ENCODE measurements around the gene FAM107B. TPM values are rescaled to one million over a fixed set of nuclear protein-coding genes. Genes with fewer than 3 reads are reported as not detected.

The FAM107B gene
- total and polyA plus RNA-seq, 2 of the 13 experiments (the other 11 are each of a cell fraction or from before 2014, with no cell fraction given) = 15.7 to 24.8 TPM

GRCh38 chr10:14717552-14717951 is 57.1 kb downstream of the FAM107B start:
- no peak for FAIRE-seq
- POLR2A ChIA-PET = no interaction called here

More at GRCh38 chr10:14717552-14717951, 57.1 kb downstream of the FAM107B start:
- no peaks in the 10 kb centered on the region for H3K9me3 ChIP-seq (ENCODE audit: low read length)
- ATAC-seq (no peak), DNase-seq (ENCODE audit: low spot score) (no peak)
- intact Hi-C loops (cut with micrococcal nuclease; ENCODE audit: unreplicated experiment) = no loop called here
- BruUV-seq (replicated peaks) = no TSS peak
- peaks cover 0 to 8% of the 10 kb centered on the region in 2 experiments; a peak in 1 of 5 replicates for H3K27me3 ChIP-seq (ENCODE audit: control insufficient read depth in 1 of 2, insufficient read depth in 2 of 2, low read length in 2 of 2)
- TF ChIP-seq GMEB2 (CRISPR knock-in tag; IDR thresholded peaks at IDR 0.05; ENCODE audit: low read depth) (no peak), ZBTB25 (CRISPR knock-in tag; IDR thresholded peaks at IDR 0.05) (no peak), SRSF1 (optimal IDR thresholded peaks at IDR 0.05; ENCODE audit: low read depth, low read length) (no peak), ZNF333 (CRISPR knock-in tag; IDR thresholded peaks at IDR 0.05; ENCODE audit: borderline replicate concordance) (no peak), CEBPG (CRISPR knock-in tag; IDR thresholded peaks at IDR 0.05) (no peak), MBNL3 (CRISPR knock-in tag; conservative IDR thresholded peaks at IDR 0.05) (no peak), ZNF574 (CRISPR knock-in tag; IDR thresholded peaks at IDR 0.05) (no peak), ZNF549 (CRISPR knock-in tag; IDR thresholded peaks at IDR 0.05) (no peak), BRD4 (CRISPR knock-in tag; IDR thresholded peaks at IDR 0.05) (no peak), DNMT1 (CRISPR knock-in tag; IDR thresholded peaks at IDR 0.05) (no peak), ZBTB10 (CRISPR knock-in tag; IDR thresholded peaks at IDR 0.05; ENCODE audit: borderline replicate concordance) (no peak), TERF1 (CRISPR knock-in tag; IDR thresholded peaks at IDR 0.05) (no peak)
- H3K4me1 ChIP-seq (ENCODE audit: insufficient read depth, low read length) = no peaks in the 10 kb centered on the region
- no peak overlapping the region for H2AFZ ChIP-seq (ENCODE audit: low read length)
- CTCF ChIA-PET (ENCODE audit: low intra/inter-chr PET ratio, low total read pairs) = no interaction called here
- no peaks in the 10 kb centered on the region for H3K36me3 ChIP-seq (replicated peaks in 1 of 2; ENCODE audit: control insufficient read depth in 1 of 2, insufficient read depth in 2 of 2, low read length in 2 of 2)
- H4K20me1 ChIP-seq (ENCODE audit: insufficient read depth, low read length) = no peaks in the 10 kb centered on the region
- in situ Hi-C loops (cut with HindIII; ENCODE audit: extremely low pct_ligation_motif_present, low pct_unique_long_range_greater_than_20kb) = no loop called here
- no peak overlapping the region for H3K9ac ChIP-seq (ENCODE audit: insufficient read depth, low read depth, low read length)
- no peak overlapping the region for H3K4me2 ChIP-seq (ENCODE audit: low read depth, low read length)
- H3K27ac ChIP-seq (ENCODE audit: extremely low read length, insufficient read depth, low read length) = no peak overlapping the region
- no peak overlapping the region for H3K4me3 ChIP-seq (replicated peaks in 1 of 3; ENCODE audit: insufficient read depth in 1 of 3, low read depth in 2 of 3, low read length in 3 of 3)
- H3K79me2 ChIP-seq (ENCODE audit: insufficient read depth, low read length) = no peaks in the 10 kb centered on the region
- 73% methylated on average over 5 of the region's 5 CpGs for WGBS (ENCODE audit: low lambda C conversion rate)
